Fibroblast of villous mesenchyme (primary cell): Measurements from ENCODE around the gene LAMTOR4. TPM values are rescaled to one million over a fixed set of nuclear protein-coding genes. Genes with fewer than 3 reads are reported as not detected.

Source experiments
- DNase-seq: peaks from one replicate; pipeline ENCODE4 v3.0.0-alpha.2; 2010; ENCODE audit warnings: low read depth
- H3K4me3 ChIP-seq: 2 replicates; pipeline ENCODE4 v1.5.1; 2011; ENCODE audit warnings: low read depth, mild to moderate bottlenecking, low read length
- total RNA-seq: library from RNA; depleted of rRNA; stranded (reverse); fragments of >200 nt; gene quantifications from 2 replicates; pipeline ENCODE4 v1.2.3, GENCODE V29; 2012
- TF ChIP-seq, protein P1 (sequence below): IDR thresholded peaks from 2 replicates; pipeline ENCODE4 v1.5.1; 2012; ENCODE audit warnings: low read depth, mild to moderate bottlenecking, low read length; ENCODE audit not compliant: insufficient read depth

Gene LAMTOR4
- total RNA-seq, 1 donor = 65.2 TPM

GRCh38 chr7:100200693-100201092 is 52.0 kb downstream of the LAMTOR4 start:
- H3K4me3 ChIP-seq = no peak overlapping the region
- no peak for DNase-seq
- TF ChIP-seq, protein P1, sequence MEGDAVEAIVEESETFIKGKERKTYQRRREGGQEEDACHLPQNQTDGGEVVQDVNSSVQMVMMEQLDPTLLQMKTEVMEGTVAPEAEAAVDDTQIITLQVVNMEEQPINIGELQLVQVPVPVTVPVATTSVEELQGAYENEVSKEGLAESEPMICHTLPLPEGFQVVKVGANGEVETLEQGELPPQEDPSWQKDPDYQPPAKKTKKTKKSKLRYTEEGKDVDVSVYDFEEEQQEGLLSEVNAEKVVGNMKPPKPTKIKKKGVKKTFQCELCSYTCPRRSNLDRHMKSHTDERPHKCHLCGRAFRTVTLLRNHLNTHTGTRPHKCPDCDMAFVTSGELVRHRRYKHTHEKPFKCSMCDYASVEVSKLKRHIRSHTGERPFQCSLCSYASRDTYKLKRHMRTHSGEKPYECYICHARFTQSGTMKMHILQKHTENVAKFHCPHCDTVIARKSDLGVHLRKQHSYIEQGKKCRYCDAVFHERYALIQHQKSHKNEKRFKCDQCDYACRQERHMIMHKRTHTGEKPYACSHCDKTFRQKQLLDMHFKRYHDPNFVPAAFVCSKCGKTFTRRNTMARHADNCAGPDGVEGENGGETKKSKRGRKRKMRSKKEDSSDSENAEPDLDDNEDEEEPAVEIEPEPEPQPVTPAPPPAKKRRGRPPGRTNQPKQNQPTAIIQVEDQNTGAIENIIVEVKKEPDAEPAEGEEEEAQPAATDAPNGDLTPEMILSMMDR = no peak

Other genes starting within 250 kb of the LAMTOR4 start
- gene TRIM4, start 229.4 kb upstream of the LAMTOR4 start, total RNA-seq = 17.7 and 27.2 TPM in 2 replicates
- gene GJC3, start 219.3 kb upstream of the LAMTOR4 start, total RNA-seq = not detected in 2 replicates
- gene AZGP1, start 172.9 kb upstream of the LAMTOR4 start, total RNA-seq = not detected in 2 replicates
- gene ZKSCAN1, start 133.3 kb upstream of the LAMTOR4 start, total RNA-seq = 29.6 and 41.9 TPM in 2 replicates
- 9.0 and 11.7 TPM in 2 replicates for gene ZSCAN21, start 99.1 kb upstream of the LAMTOR4 start, total RNA-seq
- gene ZNF3, start 67.2 kb upstream of the LAMTOR4 start, total RNA-seq = 32.2 and 32.8 TPM in 2 replicates
- 104 and 113 TPM in 2 replicates for gene COPS6, start 59.9 kb upstream of the LAMTOR4 start, total RNA-seq
- 73.8 and 77.7 TPM in 2 replicates for gene MCM7, start 47.5 kb upstream of the LAMTOR4 start, total RNA-seq
- gene AP4M1, start 47.3 kb upstream of the LAMTOR4 start, total RNA-seq = 16.1 and 16.4 TPM in 2 replicates
- 50.9 and 54.4 TPM in 2 replicates for gene TAF6, start 29.6 kb upstream of the LAMTOR4 start, total RNA-seq
- 23.2 and 40.2 TPM in 2 replicates for gene CNPY4, start 29.3 kb upstream of the LAMTOR4 start, total RNA-seq
- 1.7 and 4.2 TPM in 2 replicates for gene MBLAC1, start 22.0 kb upstream of the LAMTOR4 start, total RNA-seq
- 11.9 and 14.2 TPM in 2 replicates for gene TRAPPC14, start 9.8 kb downstream of the LAMTOR4 start, total RNA-seq
- gene GAL3ST4, start 19.7 kb downstream of the LAMTOR4 start, total RNA-seq = 1.9 and 2.2 TPM in 2 replicates
- 0.43 and 2.9 TPM in 2 replicates for gene GPC2, start 28.5 kb downstream of the LAMTOR4 start, total RNA-seq
- gene STAG3, start 29.0 kb downstream of the LAMTOR4 start, total RNA-seq = under 0.01 and 0.64 TPM in 2 replicates
- gene PVRIG, start 71.0 kb downstream of the LAMTOR4 start, total RNA-seq = not detected in 2 replicates
- gene SPDYE3, start 158.8 kb downstream of the LAMTOR4 start, total RNA-seq = under 0.01 TPM in 1 of 2 replicates, not detected in the other
- 10.0 and 11.7 TPM in 2 replicates for gene PILRB, start 209.2 kb downstream of the LAMTOR4 start, total RNA-seq
- gene PILRA, start 224.6 kb downstream of the LAMTOR4 start, total RNA-seq = 0.43 TPM in 1 of 2 replicates, not detected in the other